T follicular helper cell (primary cell): ENCODE data around the gene ARHGAP26.
"Not testable (repeated sequence)": the region's sequence is repeated elsewhere in the genome, so short reads cannot be mapped to it uniquely, and the experiment has no call there.

Experiments
- DNase-seq: peaks from one replicate; pipeline ENCODE4 v3.0.0-alpha.2; 2020; ENCODE audit warnings: low read depth

ARHGAP26 gene

GRCh38 chr5:142959683-142960657, 189.8 kb downstream of the ARHGAP26 start:
- no peak for DNase-seq

GRCh38 chr5:142961440-142962173, 191.4 kb downstream of the ARHGAP26 start:
- no peak for DNase-seq

- no peak for DNase-seq
Observed at GRCh38 chr5:142962174-142962533, 192.0 kb downstream of the ARHGAP26 start.

- not testable (repeated sequence) for DNase-seq
Observed at GRCh38 chr5:142965258-142966120, 195.3 kb downstream of the ARHGAP26 start.

- DNase-seq, result no peak
Observed at GRCh38 chr5:142966121-142966420, 195.9 kb downstream of the ARHGAP26 start.

GRCh38 chr5:142969186-142969585, 199.0 kb downstream of the ARHGAP26 start:
- DNase-seq, result no peak

GRCh38 chr5:142969624-142970439, 199.7 kb downstream of the ARHGAP26 start:
- no peak for DNase-seq

- DNase-seq, result no peak
Observed at GRCh38 chr5:142970440-142971030, 200.4 kb downstream of the ARHGAP26 start.

GRCh38 chr5:142971303-142972013, 201.3 kb downstream of the ARHGAP26 start:
- DNase-seq, result no peak

- DNase-seq, result no peak
Observed at GRCh38 chr5:142972064-142972570, 201.9 kb downstream of the ARHGAP26 start.

GRCh38 chr5:142973932-142974331, 203.8 kb downstream of the ARHGAP26 start:
- DNase-seq, result no peak

- no peak for DNase-seq
Observed at GRCh38 chr5:142974409-142974808, 204.2 kb downstream of the ARHGAP26 start.

GRCh38 chr5:142976861-142977260, 206.7 kb downstream of the ARHGAP26 start:
- no peak for DNase-seq

- DNase-seq, result no peak
Observed at GRCh38 chr5:142977363-142978051, 207.3 kb downstream of the ARHGAP26 start.

- no peak for DNase-seq
Observed at GRCh38 chr5:142978252-142978651, 208.1 kb downstream of the ARHGAP26 start.

- DNase-seq, result no peak
Observed at GRCh38 chr5:142978726-142979125, 208.5 kb downstream of the ARHGAP26 start.

- DNase-seq, result no peak
Observed at GRCh38 chr5:142979636-142980035, 209.5 kb downstream of the ARHGAP26 start.

- DNase-seq, result no peak
Observed at GRCh38 chr5:142981475-142981874, 211.3 kb downstream of the ARHGAP26 start.
